ENCODE data around the gene SGCD. TPM values are rescaled to one million over a fixed set of nuclear protein-coding genes. Genes with fewer than 3 reads are reported as not detected.

SGCD gene
- total RNA-seq, 4 donors from 2014 or later = 0.83 to 9.6 (median 1.9) TPM

DNA sequence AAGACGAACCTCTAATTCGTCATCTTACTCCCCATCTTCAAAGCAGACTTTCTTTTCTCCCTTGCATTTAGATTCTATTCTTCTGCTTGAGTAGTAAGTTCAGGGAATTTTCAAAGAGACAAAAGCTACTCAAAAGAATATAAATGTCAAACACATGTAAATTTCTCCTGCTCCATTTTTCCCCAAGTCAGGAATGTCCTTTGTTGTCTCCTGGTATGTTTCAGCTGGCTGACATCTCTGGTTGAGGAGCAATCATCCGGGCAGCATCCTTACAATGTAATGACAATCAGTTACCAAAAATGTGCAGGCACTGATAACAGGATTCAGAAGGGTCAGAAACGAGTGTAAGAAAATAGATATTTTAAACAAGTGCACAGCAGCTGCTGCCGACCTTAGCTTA is 475.5 kb downstream of the SGCD start:
- DNase-seq = no peak
- TF ChIP-seq POLR2A (IDR thresholded peaks at IDR 0.05) = no peak
- TF ChIP-seq, protein P1, sequence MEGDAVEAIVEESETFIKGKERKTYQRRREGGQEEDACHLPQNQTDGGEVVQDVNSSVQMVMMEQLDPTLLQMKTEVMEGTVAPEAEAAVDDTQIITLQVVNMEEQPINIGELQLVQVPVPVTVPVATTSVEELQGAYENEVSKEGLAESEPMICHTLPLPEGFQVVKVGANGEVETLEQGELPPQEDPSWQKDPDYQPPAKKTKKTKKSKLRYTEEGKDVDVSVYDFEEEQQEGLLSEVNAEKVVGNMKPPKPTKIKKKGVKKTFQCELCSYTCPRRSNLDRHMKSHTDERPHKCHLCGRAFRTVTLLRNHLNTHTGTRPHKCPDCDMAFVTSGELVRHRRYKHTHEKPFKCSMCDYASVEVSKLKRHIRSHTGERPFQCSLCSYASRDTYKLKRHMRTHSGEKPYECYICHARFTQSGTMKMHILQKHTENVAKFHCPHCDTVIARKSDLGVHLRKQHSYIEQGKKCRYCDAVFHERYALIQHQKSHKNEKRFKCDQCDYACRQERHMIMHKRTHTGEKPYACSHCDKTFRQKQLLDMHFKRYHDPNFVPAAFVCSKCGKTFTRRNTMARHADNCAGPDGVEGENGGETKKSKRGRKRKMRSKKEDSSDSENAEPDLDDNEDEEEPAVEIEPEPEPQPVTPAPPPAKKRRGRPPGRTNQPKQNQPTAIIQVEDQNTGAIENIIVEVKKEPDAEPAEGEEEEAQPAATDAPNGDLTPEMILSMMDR (IDR thresholded peaks at IDR 0.05) = no peak

GRCh38 chr5:156803404-156803803 is 476.4 kb downstream of the SGCD start:
- TF ChIP-seq, protein P1 (IDR thresholded peaks at IDR 0.05) = no peak
- no peak for TF ChIP-seq POLR2A (IDR thresholded peaks at IDR 0.05)

More for the DNA sequence above, 475.5 kb downstream of the SGCD start:
- no peaks in the 10 kb centered on the region for H3K27me3 ChIP-seq
- H3K9me3 ChIP-seq = no peaks in the 10 kb centered on the region
- H3K27ac ChIP-seq = no peak overlapping the region
- H3K4me1 ChIP-seq = no peaks in the 10 kb centered on the region
- H3K36me3 ChIP-seq = no peaks in the 10 kb centered on the region
- no peak overlapping the region for H3K4me3 ChIP-seq

DNA sequence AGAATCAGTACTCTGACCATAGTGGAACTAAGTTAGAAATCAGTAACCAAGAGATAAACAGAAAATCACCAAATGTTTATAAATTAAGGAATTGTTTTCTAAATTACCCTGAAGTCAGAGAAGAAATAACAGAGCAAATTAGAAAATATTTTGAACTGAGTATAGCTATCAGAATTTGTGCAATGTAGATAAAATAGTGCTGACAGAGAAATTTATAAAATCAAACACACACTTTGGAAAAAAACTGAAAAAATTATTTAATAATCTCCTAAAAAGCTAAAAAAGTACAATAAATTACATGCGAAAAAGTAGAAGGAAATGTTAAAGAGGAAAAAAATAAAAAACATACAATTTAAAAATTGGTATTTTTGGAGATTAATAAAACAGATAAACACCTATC is 486.0 kb downstream of the SGCD start:
- H3K9me3 ChIP-seq = no peaks in the 10 kb centered on the region
- TF ChIP-seq, protein P1 (IDR thresholded peaks at IDR 0.05) = no peak
- no peak for TF ChIP-seq POLR2A (IDR thresholded peaks at IDR 0.05)

More at GRCh38 chr5:156803404-156803803, 476.4 kb downstream of the SGCD start:
- H3K27ac ChIP-seq = no peak overlapping the region
- H3K27me3 ChIP-seq = no peaks in the 10 kb centered on the region
- no peak for DNase-seq
- no peak overlapping the region for H3K4me3 ChIP-seq
- H3K4me1 ChIP-seq = no peaks in the 10 kb centered on the region
- no peaks in the 10 kb centered on the region for H3K9me3 ChIP-seq
- H3K36me3 ChIP-seq = no peaks in the 10 kb centered on the region

DNA sequence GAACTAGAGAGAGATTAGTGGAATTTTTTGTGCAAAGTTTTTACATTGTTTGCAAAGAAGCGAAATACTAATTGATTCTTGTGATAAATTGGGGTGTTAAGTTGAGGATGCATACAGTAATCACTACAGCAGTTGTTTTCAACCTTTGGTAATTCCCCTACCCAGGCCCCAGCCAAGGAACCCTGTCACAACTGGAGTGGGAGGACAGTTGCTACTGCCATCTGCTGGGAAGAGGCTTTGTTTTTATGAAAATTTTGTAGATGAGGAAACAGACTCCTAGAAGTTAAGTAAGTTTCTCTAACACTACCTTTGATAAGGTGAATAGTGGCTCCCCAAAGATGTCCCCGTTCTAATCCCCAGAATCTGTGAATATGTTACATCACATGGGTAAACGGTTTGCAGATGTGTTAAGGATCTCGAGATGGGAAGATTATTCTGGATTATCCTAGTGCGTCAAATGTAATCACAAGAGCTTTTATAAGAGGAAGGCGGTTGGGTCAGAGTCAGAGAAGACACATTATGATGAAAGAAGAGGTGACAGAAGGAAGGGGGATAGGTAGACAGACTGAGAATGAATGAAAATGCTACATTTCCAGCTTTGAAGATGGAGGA is 489.1 kb downstream of the SGCD start:
- H3K36me3 ChIP-seq = no peaks in the 10 kb centered on the region
- no peaks in the 10 kb centered on the region for H3K27me3 ChIP-seq
- H3K9me3 ChIP-seq = no peaks in the 10 kb centered on the region
- no peak for TF ChIP-seq POLR2A (IDR thresholded peaks at IDR 0.05)
- TF ChIP-seq, protein P1 (IDR thresholded peaks at IDR 0.05) = peak in 4 of 6 experiments; percentile 32 to 47 (median 41)
- no peaks in the 10 kb centered on the region for H3K4me1 ChIP-seq
- DNase-seq = no peak
- no peak overlapping the region for H3K4me3 ChIP-seq
- H3K27ac ChIP-seq = no peak overlapping the region

More for the DNA sequence above, 486.0 kb downstream of the SGCD start:
- no peak for DNase-seq
- no peak overlapping the region for H3K27ac ChIP-seq
- no peaks in the 10 kb centered on the region for H3K4me1 ChIP-seq
- H3K27me3 ChIP-seq = no peaks in the 10 kb centered on the region
- H3K36me3 ChIP-seq = no peaks in the 10 kb centered on the region
- no peak overlapping the region for H3K4me3 ChIP-seq

Small RNA genes within 50 kb of the gene (small RNA-seq; reads per million reads assigned to genes)
- 0 reads per million in 2 donors for gene AC027308.1
- gene RNU6-556P = 0 reads per million in 2 donors
